ENCODE measurements around the gene LRBA. TPM values are rescaled to one million over a fixed set of nuclear protein-coding genes. Genes with fewer than 3 reads are reported as not detected.

LRBA gene
- total RNA-seq, 4 donors from 2014 or later = 8.5 to 18.0 (median 11.9) TPM

DNA sequence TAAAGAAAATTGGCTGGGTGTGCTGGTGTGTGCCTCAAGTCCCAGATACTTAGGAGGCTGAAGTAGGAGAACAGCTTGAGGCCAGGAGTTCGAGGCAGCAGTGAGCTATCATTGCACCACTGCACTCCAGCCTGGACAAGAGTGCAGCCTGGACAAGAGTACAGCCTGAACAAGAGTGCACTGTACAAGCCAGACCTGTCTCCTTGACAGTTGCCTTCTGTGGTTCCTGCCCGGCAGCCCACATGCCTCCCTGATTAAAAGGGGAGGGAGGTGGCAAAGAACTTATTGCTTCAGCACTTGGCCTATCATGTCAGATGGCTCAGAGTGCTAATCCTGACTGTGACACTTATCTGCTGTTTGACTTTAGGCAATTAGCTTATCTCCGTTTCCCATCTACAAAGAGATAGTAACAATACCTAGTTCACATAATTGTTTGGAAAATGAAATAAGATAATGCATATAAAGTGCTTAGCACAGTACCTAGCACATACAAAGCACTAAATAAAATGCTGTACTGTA, 687.8 kb downstream of the LRBA start:
- DNase-seq (no peak), ATAC-seq (no peak)
- no peak overlapping the region for H3K4me3 ChIP-seq
- H3K4me1 ChIP-seq = no peaks in the 10 kb centered on the region
- intact Hi-C loops (cut with DNase I; ENCODE audit: low total_unique reads) (no loop called here), in situ Hi-C loops (cut with MboI; ENCODE audit: low sequenced_read_pairs in 4 of 4) (no loop called here)
- no peak overlapping the region for H3K27ac ChIP-seq
- no peak for TF ChIP-seq POLR2A (IDR thresholded peaks at IDR 0.05)
- TF ChIP-seq, protein P1, sequence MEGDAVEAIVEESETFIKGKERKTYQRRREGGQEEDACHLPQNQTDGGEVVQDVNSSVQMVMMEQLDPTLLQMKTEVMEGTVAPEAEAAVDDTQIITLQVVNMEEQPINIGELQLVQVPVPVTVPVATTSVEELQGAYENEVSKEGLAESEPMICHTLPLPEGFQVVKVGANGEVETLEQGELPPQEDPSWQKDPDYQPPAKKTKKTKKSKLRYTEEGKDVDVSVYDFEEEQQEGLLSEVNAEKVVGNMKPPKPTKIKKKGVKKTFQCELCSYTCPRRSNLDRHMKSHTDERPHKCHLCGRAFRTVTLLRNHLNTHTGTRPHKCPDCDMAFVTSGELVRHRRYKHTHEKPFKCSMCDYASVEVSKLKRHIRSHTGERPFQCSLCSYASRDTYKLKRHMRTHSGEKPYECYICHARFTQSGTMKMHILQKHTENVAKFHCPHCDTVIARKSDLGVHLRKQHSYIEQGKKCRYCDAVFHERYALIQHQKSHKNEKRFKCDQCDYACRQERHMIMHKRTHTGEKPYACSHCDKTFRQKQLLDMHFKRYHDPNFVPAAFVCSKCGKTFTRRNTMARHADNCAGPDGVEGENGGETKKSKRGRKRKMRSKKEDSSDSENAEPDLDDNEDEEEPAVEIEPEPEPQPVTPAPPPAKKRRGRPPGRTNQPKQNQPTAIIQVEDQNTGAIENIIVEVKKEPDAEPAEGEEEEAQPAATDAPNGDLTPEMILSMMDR (IDR thresholded peaks at IDR 0.05 in 4 of 5, conservative IDR thresholded peaks at IDR 0.05 in 1 of 5) = no peak
- H3K36me3 ChIP-seq = no peaks in the 10 kb centered on the region
- H3K27me3 ChIP-seq = no peaks in the 10 kb centered on the region
- no peaks in the 10 kb centered on the region for H3K9me3 ChIP-seq

DNA sequence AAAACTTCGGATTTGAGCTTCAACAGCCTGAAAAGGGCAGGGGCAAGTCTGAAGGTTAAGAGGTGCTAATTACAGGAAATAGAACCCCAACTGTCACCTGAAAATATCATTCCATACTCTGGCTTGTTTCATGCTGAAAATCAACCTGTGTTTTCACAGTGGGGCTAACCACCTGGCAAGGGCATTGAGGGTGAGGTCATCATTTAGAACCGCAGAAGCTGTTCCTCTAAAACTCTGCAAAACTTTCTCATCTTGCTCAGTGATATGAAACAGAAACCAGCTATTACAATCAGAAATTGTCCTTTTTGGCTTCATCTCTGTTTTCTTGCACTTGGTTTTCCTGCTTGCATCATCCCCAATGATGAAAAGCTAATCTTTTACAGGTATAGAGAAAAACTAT, 689.2 kb downstream of the LRBA start:
- no peaks in the 10 kb centered on the region for H3K9me3 ChIP-seq
- TF ChIP-seq POLR2A (IDR thresholded peaks at IDR 0.05) = no peak
- TF ChIP-seq, protein P1 (IDR thresholded peaks at IDR 0.05 in 4 of 5, conservative IDR thresholded peaks at IDR 0.05 in 1 of 5) = no peak
- intact Hi-C loops (cut with DNase I; ENCODE audit: low total_unique reads) = no loop called here
- no peaks in the 10 kb centered on the region for H3K27me3 ChIP-seq
- no peaks in the 10 kb centered on the region for H3K36me3 ChIP-seq
- DNase-seq = no peak
- no peak overlapping the region for H3K4me3 ChIP-seq
- in situ Hi-C loops (cut with MboI; ENCODE audit: low sequenced_read_pairs in 4 of 4) = no loop called here
- H3K27ac ChIP-seq = no peak overlapping the region
- H3K4me1 ChIP-seq = no peaks in the 10 kb centered on the region
- no peak for ATAC-seq

DNA sequence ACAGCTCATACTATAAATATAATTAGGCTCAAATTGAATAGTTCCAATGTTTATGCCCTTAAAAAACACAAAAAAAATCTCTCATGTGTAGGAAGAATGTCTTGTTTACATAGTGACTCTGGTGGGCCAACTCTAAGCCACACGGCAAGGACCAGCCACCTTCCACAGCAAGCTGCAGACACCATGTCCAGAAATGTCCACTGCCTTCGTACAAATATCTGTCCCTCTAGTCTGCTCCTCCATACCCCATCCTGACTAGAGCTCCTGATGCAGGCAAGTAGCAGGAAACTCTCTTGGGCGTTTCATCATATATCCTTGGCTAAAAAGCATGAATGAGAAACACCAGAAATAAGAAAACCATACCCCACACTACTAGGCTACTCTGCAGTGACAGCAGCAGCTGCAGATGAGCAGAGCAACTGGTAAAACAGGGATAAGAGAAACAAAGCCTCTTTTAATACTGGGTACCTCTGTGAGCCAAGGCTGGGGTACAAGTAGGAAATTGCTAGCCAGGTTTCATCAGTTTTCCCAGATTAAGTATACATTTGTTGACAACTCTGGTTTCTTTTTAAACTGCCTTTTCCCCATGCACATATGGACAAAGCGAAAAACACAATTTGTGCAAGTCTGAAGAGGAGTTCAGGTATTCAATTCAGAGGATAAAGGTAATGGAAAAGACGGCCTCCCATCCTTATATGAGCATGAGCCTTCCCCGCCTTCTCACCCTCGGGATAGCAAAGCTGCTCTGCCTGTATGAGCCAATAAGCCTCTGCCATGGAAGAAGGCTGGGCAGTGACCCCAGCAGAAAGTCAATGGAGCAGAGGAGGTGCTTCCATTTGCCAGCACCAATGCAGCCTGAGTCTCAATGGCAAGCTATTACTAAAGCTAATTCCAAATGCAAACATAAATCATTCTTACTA, 691.4 kb downstream of the LRBA start:
- DNase-seq (no peak), ATAC-seq (no peak)
- intact Hi-C loops (cut with DNase I; ENCODE audit: low total_unique reads) (no loop called here), in situ Hi-C loops (cut with MboI; ENCODE audit: low sequenced_read_pairs in 4 of 4) (no loop called here)
- Histone ChIP-seq H3K27me3 (no peaks in the 10 kb centered on the region), H3K27ac (no peak overlapping the region), H3K4me3 (no peak overlapping the region), H3K9me3 (no peaks in the 10 kb centered on the region), H3K4me1 (no peaks in the 10 kb centered on the region), H3K36me3 (no peaks in the 10 kb centered on the region)
- TF ChIP-seq, protein P1 (IDR thresholded peaks at IDR 0.05 in 4 of 5, conservative IDR thresholded peaks at IDR 0.05 in 1 of 5) = no peak
- no peak for TF ChIP-seq POLR2A (IDR thresholded peaks at IDR 0.05)

DNA sequence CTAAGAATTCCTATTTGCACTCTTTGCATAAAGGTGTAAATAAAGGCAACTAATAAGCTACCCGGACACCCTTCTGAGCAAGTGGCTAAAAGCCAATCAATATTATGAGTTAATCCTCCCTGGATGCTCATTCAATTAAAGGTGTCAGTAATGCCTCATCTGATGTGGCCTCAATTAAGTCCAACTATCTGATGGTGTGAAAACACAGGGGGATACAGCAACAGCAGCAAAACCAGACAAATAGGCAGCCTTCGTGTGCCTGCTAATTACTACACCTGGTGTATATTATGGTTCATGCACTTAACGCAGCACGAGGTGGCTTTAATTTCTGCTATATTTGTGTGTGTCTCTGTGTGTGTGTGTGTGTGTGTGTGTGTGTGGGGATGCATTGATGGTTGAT, 692.4 kb downstream of the LRBA start:
- no peaks in the 10 kb centered on the region for H3K4me1 ChIP-seq
- in situ Hi-C loops (cut with MboI; ENCODE audit: low sequenced_read_pairs in 4 of 4) (no loop called here), intact Hi-C loops (cut with DNase I; ENCODE audit: low total_unique reads) (no loop called here)
- no peaks in the 10 kb centered on the region for H3K27me3 ChIP-seq
- no peak overlapping the region for H3K4me3 ChIP-seq
- H3K9me3 ChIP-seq = no peaks in the 10 kb centered on the region
- ATAC-seq = no peak
- no peaks in the 10 kb centered on the region for H3K36me3 ChIP-seq
- TF ChIP-seq POLR2A (IDR thresholded peaks at IDR 0.05) = no peak
- TF ChIP-seq, protein P1 (IDR thresholded peaks at IDR 0.05 in 4 of 5, conservative IDR thresholded peaks at IDR 0.05 in 1 of 5) = no peak
- no peak overlapping the region for H3K27ac ChIP-seq
- no peak for DNase-seq

All from gastrocnemius medialis (tissue), 4 donors.